IPS-18c (cell line): ENCODE results near the gene DLX6.
A peak's percentile ranks its signal among the peaks of the same experiment; 100 is the strongest.

Source experiments
- H3K4me3 ChIP-seq: 2 replicates; pipeline ENCODE4 v1.7.0; 2013; ENCODE audit warnings: low read depth, mild to moderate bottlenecking, low read length, moderate library complexity; ENCODE audit not compliant: insufficient read depth
- H3K9me3 ChIP-seq: one replicate; pipeline ENCODE4 v1.6.1; 2013; ENCODE audit warnings: mild to moderate bottlenecking, low read length, moderate library complexity; ENCODE audit not compliant: control insufficient read depth, insufficient read depth

Gene DLX6

GRCh38 chr7:96992192-96993005 is 13.0 kb upstream of the DLX6 start:
- Histone ChIP-seq H3K4me3 (peak overlapping the region; percentile 44), H3K9me3 (peaks cover 5% of the 10 kb centered on the region)

- Histone ChIP-seq H3K9me3 (peaks cover 5% of the 10 kb centered on the region), H3K4me3 (peak overlapping the region; percentile 44; the same call in 1 of the 2 replicates)
Measured at GRCh38 chr7:96993094-96993865, 12.1 kb upstream of the DLX6 start.

- peaks cover 5% of the 10 kb centered on the region for H3K9me3 ChIP-seq
- H3K4me3 ChIP-seq, result no peak overlapping the region
Measured at GRCh38 chr7:96993980-96994379, 11.4 kb upstream of the DLX6 start.

GRCh38 chr7:96995406-96996110 is 9.8 kb upstream of the DLX6 start:
- no peak overlapping the region for H3K4me3 ChIP-seq
- H3K9me3 ChIP-seq, result peaks cover 5% of the 10 kb centered on the region

- Histone ChIP-seq H3K9me3 (peaks cover 5% of the 10 kb centered on the region), H3K4me3 (peak overlapping the region; percentile 16; the same call in 1 of the 2 replicates)
Measured at GRCh38 chr7:96996111-96996957, 9.0 kb upstream of the DLX6 start.

- H3K9me3 ChIP-seq, result peaks cover 5% of the 10 kb centered on the region
- peak overlapping the region; percentile 16; the same call in 1 of the 2 replicates for H3K4me3 ChIP-seq
Measured at GRCh38 chr7:96996958-96997511, 8.3 kb upstream of the DLX6 start.

- Histone ChIP-seq H3K4me3 (no peak overlapping the region), H3K9me3 (peaks cover 5% of the 10 kb centered on the region)
Measured at GRCh38 chr7:96997512-96998032, 7.8 kb upstream of the DLX6 start.

- H3K9me3 ChIP-seq, result peaks cover 5% of the 10 kb centered on the region
Measured at GRCh38 chr7:96998333-96998732, 7.0 kb upstream of the DLX6 start.

GRCh38 chr7:96998744-96999143 is 6.6 kb upstream of the DLX6 start:
- H3K9me3 ChIP-seq, result peaks cover 3% of the 10 kb centered on the region
- no peak overlapping the region for H3K4me3 ChIP-seq

More at GRCh38 chr7:96998333-96998732, 7.0 kb upstream of the DLX6 start:
- no peak overlapping the region for H3K4me3 ChIP-seq

GRCh38 chr7:97001221-97001620 is 4.1 kb upstream of the DLX6 start:
- no peak overlapping the region for H3K4me3 ChIP-seq
- no peaks in the 10 kb centered on the region for H3K9me3 ChIP-seq

GRCh38 chr7:97001656-97002554 is 3.4 kb upstream of the DLX6 start:
- Histone ChIP-seq H3K4me3 (peak overlapping the region; percentile 25; the same call in 1 of the 2 replicates), H3K9me3 (no peaks in the 10 kb centered on the region)

GRCh38 chr7:97002555-97003261 is 2.6 kb upstream of the DLX6 start:
- H3K4me3 ChIP-seq, result peak overlapping the region; percentile 25; the same call in 1 of the 2 replicates

GRCh38 chr7:97003262-97004246 is 1.8 kb upstream of the DLX6 start:
- H3K4me3 ChIP-seq, result no peak overlapping the region
- no peaks in the 10 kb centered on the region for H3K9me3 ChIP-seq

More at GRCh38 chr7:97002555-97003261, 2.6 kb upstream of the DLX6 start:
- H3K9me3 ChIP-seq, result no peaks in the 10 kb centered on the region
